Kidney (tissue), 14 donors: ENCODE results near the gene EGFL7. TPM values are rescaled to one million over a fixed set of nuclear protein-coding genes. Genes with fewer than 3 reads are reported as not detected.

Source experiments
- DNase-seq, 5 donors: peaks; one replicate each; pipeline ENCODE4 v3.0.0-alpha.2; 2013 to 2020
- FAIRE-seq: peaks from 2 replicates; lab custom pipeline; 2012; peaks lifted over from hg19 to GRCh38; lab: Jason Lieb, UNC
- H3K27ac ChIP-seq, 2 donors: one replicate each; pipeline ENCODE4 v1.7.0; 2013; ENCODE audit warnings: low read depth in 2 of 2, low read length in 2 of 2, inconsistent platforms in 1 of 2
- H3K27me3 ChIP-seq: one replicate; pipeline ENCODE4 v1.7.1; 2013; ENCODE audit warnings: low read length, inconsistent platforms; ENCODE audit not compliant: control insufficient read depth, insufficient read depth
- H3K36me3 ChIP-seq, 3 donors: one replicate each; pipeline versions ENCODE4 v1.7.0 to v1.7.1; 2013; ENCODE audit warnings: low read length in 3 of 3, control low read depth in 1 of 3, inconsistent platforms in 1 of 3; ENCODE audit not compliant: insufficient read depth in 3 of 3, control insufficient read depth in 2 of 3
- H3K4me1 ChIP-seq, 3 donors: one replicate each; pipeline versions ENCODE4 v1.7.0 to v1.7.1; 2013; ENCODE audit warnings: low read length in 3 of 3, inconsistent platforms in 1 of 3, low read depth in 1 of 3; ENCODE audit not compliant: control insufficient read depth in 2 of 3, insufficient read depth in 2 of 3
- H3K4me3 ChIP-seq, 3 donors: one replicate each; pipeline versions ENCODE4 v1.7.0 to v1.8.1; 2013; ENCODE audit warnings: low read length in 3 of 3, control low read depth in 1 of 3, inconsistent platforms in 1 of 3
- H3K9ac ChIP-seq, 3 donors: one replicate each; pipeline versions ENCODE4 v1.7.0 to v1.7.1; 2013; ENCODE audit warnings: low read length in 3 of 3, control low read depth in 1 of 3, inconsistent platforms in 1 of 3
- H3K9me3 ChIP-seq, 3 donors: one replicate each; pipeline versions ENCODE4 v1.7.0 to v1.7.1; 2013; ENCODE audit warnings: low read length in 3 of 3, control low read depth in 1 of 3, inconsistent platforms in 1 of 3; ENCODE audit not compliant: control insufficient read depth in 2 of 3, insufficient read depth in 1 of 3
- intact Hi-C: fragments of 100-400 bp; cut with DNase I; formaldehyde crosslinking; loops from one replicate; pipeline ENCODE4 v1.11.1; 2022
- polyA plus RNA-seq: library from polyadenylated mRNA; stranded (reverse); fragments of 350-450 nt; fragmentation: Illumina TruSeq; extraction: RNeasy Lipid Tissue Mini Kit (QIAGEN cat#74804); gene quantifications from one replicate; pipeline ENCODE4 v1.2.3, GENCODE V29; 2014; ENCODE audit warnings: low read depth, low replicate concordance; ENCODE audit not compliant: insufficient read depth
- total RNA-seq: library from RNA; stranded (reverse); fragmentation: NEBNext Ultra II Directional; extraction: Animal tissue kit (Norgen Biotek cat#: 25700); gene quantifications from one replicate; pipeline ENCODE4 v1.2.1, GENCODE V29; 2021
- TF ChIP-seq, protein P1 (sequence below): IDR thresholded peaks from 3 replicates; pipeline ENCODE4 v1.5.1; 2012; ENCODE audit warnings: mild to moderate bottlenecking, moderate library complexity, borderline replicate concordance; ENCODE audit not compliant: insufficient read depth; ENCODE audit errors: extremely low read depth
- donor health status: control.
- donor health status: control.
- donor health status: control.
- donor health status: control.
- donor health status: control.
- donor health status: DM: yes; HTN: yes; CAD: no.
- donor health status: Normal renal cell carcinoma (clear cell type).

EGFL7 gene
- total and polyA plus RNA-seq, 2 donors from 2014 or later, result 137 to 140 TPM

DNA sequence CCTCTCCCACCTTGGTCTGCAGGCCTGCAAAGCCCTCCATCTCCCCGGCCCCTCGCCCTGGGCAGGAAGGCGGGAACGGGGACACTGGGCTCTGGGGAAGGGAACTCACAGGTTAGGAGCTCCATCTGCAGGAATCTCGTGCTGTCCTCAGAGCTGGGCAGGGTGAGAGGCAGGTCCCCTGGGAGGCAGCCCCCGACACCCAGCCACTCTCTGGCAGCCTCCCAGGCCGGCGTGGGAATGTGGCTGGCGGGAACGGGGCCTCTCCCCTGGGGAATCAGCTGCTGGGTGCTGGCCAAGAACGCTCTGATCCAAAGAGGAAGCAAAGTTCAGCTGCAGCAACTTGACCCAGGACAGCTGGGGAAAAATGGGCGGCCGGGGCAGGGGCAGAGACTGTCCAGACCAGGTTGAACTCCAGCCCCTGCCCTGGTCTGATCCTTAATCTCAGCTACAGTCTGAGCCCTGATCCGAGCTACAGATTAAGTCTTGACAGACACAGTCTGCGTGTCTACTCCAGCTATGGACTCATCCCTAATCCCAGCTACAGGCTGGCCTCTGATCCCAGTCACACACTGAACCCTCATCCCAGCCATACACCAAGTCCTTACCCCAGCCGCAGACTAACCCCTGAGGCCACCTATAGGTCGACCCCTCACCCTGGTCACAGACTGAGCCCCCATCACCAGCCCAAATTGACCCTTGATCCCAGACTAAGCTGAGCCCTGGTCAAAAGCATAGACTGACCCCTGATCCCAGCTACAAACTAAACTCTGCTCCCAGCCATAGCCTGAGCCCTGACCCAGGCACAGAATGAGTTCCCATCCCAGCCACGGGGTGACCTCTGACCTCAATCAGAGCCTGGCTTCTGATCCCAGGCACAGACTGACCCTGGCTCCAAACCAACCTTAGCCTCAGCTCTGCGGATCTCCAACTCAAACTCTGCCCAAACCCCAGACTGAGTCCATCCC lies 37.3 kb upstream of the EGFL7 start:
- H3K36me3 ChIP-seq, result no peaks in the 10 kb centered on the region
- H3K9me3 ChIP-seq, result no peaks in the 10 kb centered on the region
- no peak overlapping the region for H3K4me3 ChIP-seq
- intact Hi-C loops, result loop anchor here (5.0 to 10.0 kb wide), 2 partner anchors 81 to 138 kb away; partner anchors contain the start of gene NOTCH1
- FAIRE-seq, result no peak
- peaks cover 0 to 30% (median 18%) of the 10 kb centered on the region in 3 donors for H3K4me1 ChIP-seq
- peak; percentile 78 to 97 (median 86) for DNase-seq
- H3K9ac ChIP-seq, result peak overlapping the region in 1 of 3 donors; percentile 4
- H3K27me3 ChIP-seq, result no peaks in the 10 kb centered on the region
- H3K27ac ChIP-seq, result peak overlapping the region; percentile 4 to 34
- TF ChIP-seq, protein P1, sequence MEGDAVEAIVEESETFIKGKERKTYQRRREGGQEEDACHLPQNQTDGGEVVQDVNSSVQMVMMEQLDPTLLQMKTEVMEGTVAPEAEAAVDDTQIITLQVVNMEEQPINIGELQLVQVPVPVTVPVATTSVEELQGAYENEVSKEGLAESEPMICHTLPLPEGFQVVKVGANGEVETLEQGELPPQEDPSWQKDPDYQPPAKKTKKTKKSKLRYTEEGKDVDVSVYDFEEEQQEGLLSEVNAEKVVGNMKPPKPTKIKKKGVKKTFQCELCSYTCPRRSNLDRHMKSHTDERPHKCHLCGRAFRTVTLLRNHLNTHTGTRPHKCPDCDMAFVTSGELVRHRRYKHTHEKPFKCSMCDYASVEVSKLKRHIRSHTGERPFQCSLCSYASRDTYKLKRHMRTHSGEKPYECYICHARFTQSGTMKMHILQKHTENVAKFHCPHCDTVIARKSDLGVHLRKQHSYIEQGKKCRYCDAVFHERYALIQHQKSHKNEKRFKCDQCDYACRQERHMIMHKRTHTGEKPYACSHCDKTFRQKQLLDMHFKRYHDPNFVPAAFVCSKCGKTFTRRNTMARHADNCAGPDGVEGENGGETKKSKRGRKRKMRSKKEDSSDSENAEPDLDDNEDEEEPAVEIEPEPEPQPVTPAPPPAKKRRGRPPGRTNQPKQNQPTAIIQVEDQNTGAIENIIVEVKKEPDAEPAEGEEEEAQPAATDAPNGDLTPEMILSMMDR, result peak; percentile 67

GRCh38 chr9:136626066-136626725 lies 36.5 kb upstream of the EGFL7 start:
- Histone ChIP-seq H3K36me3 (peaks cover 0 to 2% (median 0%) of the 10 kb centered on the region in 3 donors), H3K4me3 (no peak overlapping the region), H3K27ac (peak overlapping the region in 1 of 2 donors; percentile 4), H3K9me3 (peaks cover 0 to 1% (median 0%) of the 10 kb centered on the region in 3 donors), H3K27me3 (peaks cover 2% of the 10 kb centered on the region), H3K4me1 (peaks cover 6 to 38% (median 26%) of the 10 kb centered on the region in 3 donors), H3K9ac (peak overlapping the region in 1 of 3 donors; percentile 4)
- TF ChIP-seq, protein P1, result no peak
- FAIRE-seq, result no peak
- intact Hi-C loops, result loop anchor here (5.0 to 10.0 kb wide), 2 partner anchors 81 to 139 kb away; partner anchors contain the start of gene NOTCH1
- peak in 1 of 5 donors; percentile 83 for DNase-seq

- Histone ChIP-seq H3K36me3 (peaks cover 0 to 3% (median 0%) of the 10 kb centered on the region in 3 donors), H3K4me3 (no peak overlapping the region), H3K4me1 (peaks cover 8 to 40% (median 26%) of the 10 kb centered on the region in 3 donors), H3K9ac (no peak overlapping the region), H3K9me3 (peaks cover 0 to 2% (median 0%) of the 10 kb centered on the region in 3 donors), H3K27me3 (peaks cover 4% of the 10 kb centered on the region), H3K27ac (no peak overlapping the region)
- TF ChIP-seq, protein P1, result no peak
- no peak for FAIRE-seq
- intact Hi-C loops, result loop anchor here (5.0 to 10.0 kb wide), 2 partner anchors 82 to 140 kb away; partner anchors contain the start of gene NOTCH1
- peak in 4 of 5 donors; percentile 9 to 73 (median 34) for DNase-seq
These were observed 35.7 kb upstream of the EGFL7 start for GRCh38 chr9:136626740-136627642.
